Measurements from ENCODE around the gene MXRA7.
A peak's percentile ranks its signal among the peaks of the same experiment; 100 is the strongest.

MXRA7 gene

GRCh38 chr17:76738468-76738850, 27.7 kb upstream of the MXRA7 start:
- DNase-seq (ENCODE audit: low read depth): no peak
- peak overlapping the region; percentile 78 for H3K4me3 ChIP-seq (ENCODE audit: control insufficient read depth, low read depth, low read length)
- no peak for TF ChIP-seq CTCF (conservative IDR thresholded peaks at IDR 0.05; ENCODE audit: control insufficient read depth, insufficient read depth, low read depth, low read length)

DNA sequence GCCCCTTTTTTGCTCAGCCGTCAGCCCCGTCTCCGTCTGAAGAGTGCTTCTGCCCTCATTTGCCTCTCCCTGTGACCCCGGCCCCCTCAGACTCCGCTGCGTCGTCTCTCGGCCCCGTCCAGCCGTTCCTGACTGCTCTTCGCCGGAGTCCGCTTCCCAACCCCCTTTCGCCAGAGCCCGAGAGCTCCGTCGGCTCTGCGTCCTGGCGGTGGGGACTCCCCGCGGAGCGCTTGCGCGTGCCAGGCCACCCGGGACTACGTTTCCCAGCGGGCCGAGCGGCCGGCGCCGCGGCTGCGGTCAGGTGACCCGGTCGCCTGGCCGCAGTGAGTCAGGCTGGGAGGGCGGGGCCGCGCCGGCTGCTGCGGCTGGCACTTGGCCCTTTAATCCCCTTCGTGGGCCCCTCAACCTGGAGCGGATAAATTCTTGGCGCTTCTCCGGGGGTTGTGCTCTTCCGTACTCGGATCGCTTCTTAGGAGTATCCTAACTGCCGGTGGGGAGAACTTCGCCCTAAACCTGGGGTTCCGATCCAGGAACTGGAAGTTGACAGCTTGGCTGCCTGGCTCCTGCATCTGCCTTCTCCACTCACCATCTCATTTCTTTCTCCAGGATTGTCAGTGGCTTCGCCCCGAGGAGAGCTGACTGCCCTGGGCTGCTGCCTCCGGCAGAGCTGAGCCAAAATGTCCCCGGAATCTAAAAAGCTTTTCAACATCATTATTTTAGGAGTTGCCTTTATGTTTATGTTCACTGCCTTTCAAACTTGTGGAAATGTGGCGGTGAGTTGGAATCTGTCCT, 27.1 kb upstream of the MXRA7 start, which contains the start of gene MFSD11:
Gene MFSD11 (plus strand): TSS at position 444 of the 792 bp plus-strand sequence. CDS start 234 bp downstream, at position 678.
- DNase-seq (ENCODE audit: low read depth): peak; percentile 90
- H3K4me3 ChIP-seq (ENCODE audit: control insufficient read depth, low read depth, low read length): peak within 1 kb of the TSS; percentile 81
- TF ChIP-seq CTCF (conservative IDR thresholded peaks at IDR 0.05; ENCODE audit: control insufficient read depth, insufficient read depth, low read depth, low read length): no peak

- no peak for TF ChIP-seq CTCF (conservative IDR thresholded peaks at IDR 0.05; ENCODE audit: control insufficient read depth, insufficient read depth, low read depth, low read length)
- DNase-seq (ENCODE audit: low read depth): peak; percentile 97
- peak within 1 kb of the TSS; percentile 81 for H3K4me3 ChIP-seq (ENCODE audit: control insufficient read depth, low read depth, low read length)
These were observed 26.4 kb upstream of the MXRA7 start, which contains the start of gene SRSF2 for GRCh38 chr17:76737082-76737675. TSS of gene SRSF2 (minus strand) at chr17:76737331. CDS start at chr17:76737160, 171 bp downstream.

DNA sequence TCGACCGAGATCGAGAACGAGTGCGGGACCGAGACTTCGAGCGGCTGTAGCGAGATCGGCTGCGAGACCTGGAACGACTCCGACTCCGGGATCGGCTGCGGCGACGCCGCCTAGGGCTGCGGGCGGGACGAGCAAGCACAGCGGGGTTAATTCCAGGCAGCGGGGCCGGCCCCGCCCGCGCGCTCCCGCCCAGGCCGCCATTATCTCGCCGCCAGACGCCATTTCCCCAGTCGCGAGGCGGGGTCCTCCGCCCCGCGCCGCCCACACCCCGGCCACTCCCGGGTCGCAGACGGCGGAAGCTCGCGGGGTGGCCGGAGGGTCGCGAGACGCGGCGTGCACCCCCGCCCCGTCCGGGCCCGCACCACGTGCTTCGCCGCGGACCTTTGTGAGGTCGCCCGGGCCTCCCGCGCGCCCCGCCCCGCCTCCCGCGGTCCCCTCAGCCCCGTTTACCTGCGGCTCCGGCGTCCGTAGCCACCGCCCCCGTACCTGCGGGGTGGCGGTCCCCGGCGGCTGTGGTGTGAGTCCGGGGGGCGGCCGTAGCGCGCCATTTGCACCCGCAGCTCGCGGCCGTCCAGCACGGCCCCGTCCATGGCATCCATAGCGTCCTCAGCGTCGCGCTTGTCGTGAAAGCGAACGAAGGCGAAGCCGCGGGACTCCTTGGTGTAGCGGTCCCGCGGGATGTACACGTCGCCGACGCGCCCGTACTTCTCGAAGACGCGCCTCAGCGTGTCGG, 25.8 kb upstream of the MXRA7 start:
- no peak for TF ChIP-seq CTCF (conservative IDR thresholded peaks at IDR 0.05; ENCODE audit: control insufficient read depth, insufficient read depth, low read depth, low read length)
- H3K4me3 ChIP-seq (ENCODE audit: control insufficient read depth, low read depth, low read length): peak overlapping the region; percentile 81
- peak; percentile 50 for DNase-seq (ENCODE audit: low read depth)

DNA sequence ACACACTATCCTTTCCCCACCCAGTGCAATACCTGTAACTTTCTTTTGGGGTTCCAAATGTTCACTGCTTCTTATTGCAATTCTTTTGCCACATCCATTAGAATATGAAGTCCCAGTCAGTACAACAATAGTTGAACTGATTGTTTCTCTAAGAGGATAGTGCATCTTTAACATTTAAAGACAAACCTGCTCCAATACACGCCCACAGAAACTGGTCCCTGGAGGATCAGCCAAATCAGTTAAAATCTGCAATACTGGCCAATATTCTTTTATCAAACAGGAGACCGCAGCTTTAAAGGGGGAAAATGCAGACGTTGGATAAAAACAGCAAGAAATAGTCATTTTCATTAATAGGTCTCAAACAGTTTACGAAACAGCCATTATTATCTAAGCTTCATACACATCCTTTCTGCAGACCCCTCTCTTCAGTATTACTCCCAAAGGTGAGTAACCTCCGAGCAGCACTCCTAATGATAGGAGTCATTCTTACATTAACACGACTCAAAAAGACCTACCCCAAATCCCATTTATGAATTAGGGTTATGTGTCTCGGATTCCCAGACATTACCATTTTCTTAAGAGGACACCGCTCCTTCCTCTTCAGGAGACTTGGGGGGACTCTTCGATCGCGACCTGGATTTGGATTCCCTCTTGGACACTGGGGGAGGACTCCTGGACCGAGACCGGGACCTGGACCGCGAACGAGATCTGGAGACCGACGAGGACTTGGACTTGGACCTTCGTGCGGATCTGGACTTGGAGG, 25.0 kb upstream of the MXRA7 start:
- DNase-seq (ENCODE audit: low read depth): no peak
- no peak for TF ChIP-seq CTCF (conservative IDR thresholded peaks at IDR 0.05; ENCODE audit: control insufficient read depth, insufficient read depth, low read depth, low read length)
- peak overlapping the region; percentile 81 for H3K4me3 ChIP-seq (ENCODE audit: control insufficient read depth, low read depth, low read length)

- no peak for TF ChIP-seq CTCF (conservative IDR thresholded peaks at IDR 0.05; ENCODE audit: control insufficient read depth, insufficient read depth, low read depth, low read length)
- peak overlapping the region; percentile 81 for H3K4me3 ChIP-seq (ENCODE audit: control insufficient read depth, low read depth, low read length)
- peak; percentile 45 for DNase-seq (ENCODE audit: low read depth)
These were observed 24.2 kb upstream of the MXRA7 start for GRCh38 chr17:76735006-76735405.

Measured in fibroblast of mammary gland (primary cell).